GM12892 (cell line): ENCODE results near the gene RASA2.

Experiments
- POLR2A ChIP-seq: IDR thresholded peaks from 2 replicates; pipeline ENCODE4 v1.6.1; 2011; ENCODE audit warnings: low read depth, low read length, control low read depth
- POLR2AphosphoS5 ChIP-seq: IDR thresholded peaks from 2 replicates; pipeline ENCODE4 v1.6.1; 2011; ENCODE audit warnings: low read depth, low read length, control low read depth
- TAF1 ChIP-seq: IDR thresholded peaks from 2 replicates; pipeline ENCODE4 v1.6.1; 2011; ENCODE audit warnings: low read depth, mild to moderate bottlenecking, control low read depth, low read length, borderline replicate concordance

GRCh38 chr3:141661229-141662196, 174.7 kb downstream of the RASA2 start:
- TF ChIP-seq POLR2AphosphoS5: no peak
- no peak for TF ChIP-seq POLR2A
- no peak for TF ChIP-seq TAF1
